Ramos (cell line): ENCODE data around the gene EHD2.

Experiments
- in situ Hi-C: fragments of 300-500 bp; cut with MboI; formaldehyde crosslinking; loops from one replicate; pipeline ENCODE4 v1.14.3; 2022; ENCODE audit warnings: low sequenced_read_pairs; ENCODE audit not compliant: unreplicated experiment

Gene EHD2

GRCh38 chr19:47686679-47687450 is 26.4 kb upstream of the EHD2 start:
- in situ Hi-C loops = no loop called here

DNA sequence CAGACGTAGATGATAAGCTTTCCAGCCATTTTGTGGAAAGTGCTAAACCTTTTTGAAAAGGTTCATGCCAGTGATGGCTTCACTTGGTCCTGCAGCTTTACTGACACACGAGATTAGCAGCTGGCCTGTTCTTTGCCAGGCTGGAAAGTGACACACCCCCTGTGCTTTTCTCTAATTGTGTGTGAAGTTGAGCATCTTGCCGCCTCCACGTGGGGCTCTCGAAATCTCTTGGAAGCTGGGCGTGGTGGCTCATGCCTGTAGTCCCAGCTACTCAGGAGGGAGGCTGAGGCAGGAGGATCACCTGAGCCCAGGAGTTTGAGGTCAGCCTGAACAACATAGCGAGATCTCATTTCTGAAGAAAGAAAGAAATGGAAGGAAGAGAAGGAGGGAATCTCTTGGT is 25.3 kb upstream of the EHD2 start:
- in situ Hi-C loops = no loop called here

- in situ Hi-C loops = loop anchor here (10.0 kb wide), 1 partner anchor 396 kb away; no protein-coding TSS in a partner anchor
These were observed 22.1 kb upstream of the EHD2 start for GRCh38 chr19:47691090-47691489.

GRCh38 chr19:47691782-47692181 is 21.4 kb upstream of the EHD2 start:
- in situ Hi-C loops = loop anchor here (10.0 kb wide), 1 partner anchor 397 kb away; no protein-coding TSS in a partner anchor

- in situ Hi-C loops = loop anchor here (10.0 kb wide), 1 partner anchor 399 kb away; no protein-coding TSS in a partner anchor
These were observed 19.7 kb upstream of the EHD2 start for GRCh38 chr19:47693489-47693888.

DNA sequence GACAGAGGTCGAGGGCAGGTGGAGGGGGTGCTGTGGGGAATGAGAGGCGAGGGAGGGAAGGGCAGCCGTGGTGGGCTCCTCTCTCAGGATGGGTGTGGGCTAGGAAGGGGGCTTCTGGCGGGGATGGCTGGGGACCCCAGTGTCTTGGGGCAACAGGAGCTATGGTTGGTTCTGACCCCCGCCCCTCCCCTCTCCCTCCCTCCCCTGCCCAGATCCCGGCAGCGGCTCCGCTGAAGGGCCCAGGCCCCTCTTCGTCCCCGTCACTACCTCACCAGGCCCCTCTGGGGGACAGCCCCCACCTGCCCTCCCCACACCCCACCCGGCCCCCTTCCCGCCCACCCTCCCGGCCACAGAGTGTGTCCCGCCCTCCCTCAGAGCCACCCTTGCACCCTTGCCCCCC is 19.3 kb upstream of the EHD2 start:
- in situ Hi-C loops = loop anchor here (10.0 kb wide), 1 partner anchor 399 kb away; no protein-coding TSS in a partner anchor

GRCh38 chr19:47694466-47695273 is 18.6 kb upstream of the EHD2 start:
- in situ Hi-C loops = loop anchor here (10.0 kb wide), 1 partner anchor 400 kb away; no protein-coding TSS in a partner anchor

- in situ Hi-C loops = loop anchor here (10.0 kb wide), 1 partner anchor 401 kb away; no protein-coding TSS in a partner anchor
These were observed 17.5 kb upstream of the EHD2 start for GRCh38 chr19:47695533-47696262.

DNA sequence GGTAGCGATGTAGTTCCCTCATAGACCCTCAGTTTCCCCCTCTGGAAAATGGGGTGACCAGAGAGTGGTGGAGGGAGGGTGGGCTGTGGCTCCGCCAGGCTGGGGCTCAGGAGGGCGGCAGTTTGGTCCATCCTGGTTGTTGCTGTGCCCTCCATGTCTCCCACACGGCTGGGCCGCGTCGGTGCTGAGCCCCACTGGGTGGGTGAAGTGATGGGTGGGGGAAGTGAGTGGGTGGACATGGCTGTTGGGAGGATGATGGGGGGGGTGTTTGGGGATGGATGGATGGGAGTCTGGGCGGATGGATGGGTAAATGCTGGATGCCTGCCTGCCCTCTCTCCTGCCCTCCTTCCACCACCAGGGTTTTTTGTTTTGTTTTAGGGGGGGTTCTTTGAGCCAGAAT is 16.6 kb upstream of the EHD2 start:
- in situ Hi-C loops = loop anchor here (10.0 kb wide), 1 partner anchor 402 kb away; no protein-coding TSS in a partner anchor

- in situ Hi-C loops = loop anchor here (10.0 kb wide), 1 partner anchor 403 kb away; no protein-coding TSS in a partner anchor
These were observed 15.2 kb upstream of the EHD2 start for GRCh38 chr19:47697863-47698609.

DNA sequence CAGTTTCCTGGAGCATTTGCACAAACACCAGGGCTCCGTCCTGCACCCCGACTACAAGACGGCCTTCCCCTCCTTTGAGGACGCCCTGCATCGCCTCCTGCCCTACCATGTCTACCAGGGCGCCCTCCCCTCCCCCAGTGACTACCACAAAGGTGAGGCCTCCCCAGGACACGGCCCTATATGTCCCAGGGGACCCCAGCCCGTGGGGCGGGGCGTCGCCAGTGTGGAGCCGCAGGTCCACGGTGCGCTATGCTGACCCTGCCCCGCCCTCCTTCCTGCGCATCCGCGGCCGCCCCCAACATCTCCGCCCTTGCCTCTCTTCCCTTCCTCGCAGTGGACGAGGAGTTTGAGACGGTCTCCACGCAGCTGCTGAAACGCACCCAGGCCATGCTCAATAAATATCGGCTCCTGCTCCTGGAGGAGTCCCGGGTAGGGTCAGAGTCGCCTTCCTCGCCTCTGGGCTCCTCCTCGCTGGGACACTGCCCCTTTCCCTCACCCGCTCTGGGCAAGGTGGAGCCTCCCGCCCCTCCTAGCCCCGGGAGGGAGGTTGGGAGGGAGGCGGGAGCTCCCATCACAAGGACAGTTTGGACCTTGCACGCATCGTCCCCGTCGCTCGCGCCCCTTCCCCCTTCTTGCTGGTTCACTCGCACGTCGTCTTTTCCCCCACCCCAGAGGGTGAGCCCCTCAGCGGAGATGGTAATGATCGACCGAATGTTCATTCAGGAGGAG is 14.4 kb upstream of the EHD2 start:
- in situ Hi-C loops = loop anchor here (10.0 kb wide), 1 partner anchor 404 kb away; no protein-coding TSS in a partner anchor

DNA sequence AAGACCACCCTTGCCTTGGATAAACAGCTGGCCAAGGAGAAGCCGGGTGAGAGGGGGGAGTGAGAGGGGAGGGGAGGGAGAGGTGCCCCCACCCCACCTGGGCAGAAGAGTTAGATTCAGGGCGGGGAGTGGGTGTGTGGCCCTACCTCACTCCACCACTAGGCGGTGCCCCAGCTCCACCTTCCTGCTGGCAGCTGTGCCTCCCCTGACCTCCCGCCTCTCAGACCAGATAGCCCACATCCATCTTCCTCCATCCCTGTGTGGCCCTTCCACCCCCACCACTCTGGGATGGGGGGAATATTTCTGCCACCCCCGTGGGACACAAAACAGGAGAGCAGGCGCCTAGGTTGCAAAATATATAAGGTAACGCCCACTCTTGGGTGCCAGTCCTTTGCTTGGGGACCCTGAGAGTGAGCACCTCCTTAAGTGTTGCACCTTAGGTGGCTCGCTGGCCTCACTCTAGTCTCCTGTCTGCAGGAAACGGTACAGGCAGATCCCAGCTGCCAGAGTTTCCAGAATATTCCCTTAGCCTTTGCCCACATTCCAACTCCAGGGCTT is 13.8 kb upstream of the EHD2 start:
- in situ Hi-C loops = loop anchor here (10.0 kb wide), 1 partner anchor 405 kb away; no protein-coding TSS in a partner anchor

DNA sequence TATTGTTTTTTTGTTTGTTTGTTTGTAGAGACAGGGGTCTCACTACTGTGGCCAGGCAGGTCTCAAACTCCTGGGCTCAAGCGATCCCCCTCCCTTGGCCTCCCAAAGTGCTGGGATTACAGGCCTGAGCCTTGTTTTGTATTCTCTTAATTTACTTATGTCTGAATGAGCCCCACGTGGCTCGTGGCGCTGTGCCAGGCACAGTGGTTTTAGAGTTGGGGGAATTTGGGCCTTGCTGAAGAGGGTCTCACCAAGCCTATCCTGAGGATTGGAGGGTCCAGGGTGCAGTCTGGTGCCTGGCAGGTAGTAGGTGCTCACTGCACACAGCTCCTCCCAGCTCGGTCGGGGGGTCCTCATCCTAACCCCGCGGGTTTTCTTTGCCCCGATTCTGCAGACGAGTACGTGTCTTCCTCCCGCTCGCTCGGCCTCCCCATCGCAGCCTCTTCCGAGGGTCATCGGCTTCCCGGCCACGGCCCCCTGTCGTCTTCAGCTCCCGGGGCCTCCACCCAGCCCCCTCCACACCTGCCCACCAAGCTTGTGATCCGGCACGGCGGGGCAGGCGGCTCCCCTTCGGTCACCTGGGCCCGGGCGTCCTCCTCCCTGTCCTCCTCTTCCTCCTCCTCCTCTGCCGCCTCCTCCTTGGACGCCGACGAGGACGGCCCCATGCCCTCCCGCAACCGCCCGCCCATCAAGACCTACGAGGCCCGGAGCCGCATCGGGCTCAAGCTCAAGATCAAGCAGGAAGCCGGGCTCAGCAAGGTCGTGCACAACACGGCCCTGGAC is 12.1 kb upstream of the EHD2 start:
- in situ Hi-C loops = no loop called here

GRCh38 chr19:47701717-47702552 is 11.3 kb upstream of the EHD2 start:
- in situ Hi-C loops = no loop called here

DNA sequence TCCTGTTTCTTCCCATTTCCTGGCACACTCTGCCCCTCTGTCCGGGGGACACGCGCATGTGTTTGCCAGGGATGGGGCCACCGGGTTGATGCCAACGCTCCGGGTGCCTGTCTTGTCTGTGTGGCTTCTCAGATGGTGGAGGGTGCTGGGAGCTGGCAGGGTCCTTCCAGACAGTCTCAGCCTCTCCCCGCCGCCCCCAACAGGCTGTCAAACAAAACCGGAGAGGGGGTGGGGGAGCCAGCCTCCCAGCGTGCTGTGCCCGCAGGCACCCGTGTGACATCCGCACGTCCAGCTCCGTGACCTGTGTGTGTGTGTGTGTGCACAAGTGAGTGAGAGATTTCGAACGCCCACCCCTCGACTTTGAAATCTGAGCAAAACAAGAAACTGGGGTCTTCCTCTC is 10.6 kb upstream of the EHD2 start:
- in situ Hi-C loops = no loop called here

DNA sequence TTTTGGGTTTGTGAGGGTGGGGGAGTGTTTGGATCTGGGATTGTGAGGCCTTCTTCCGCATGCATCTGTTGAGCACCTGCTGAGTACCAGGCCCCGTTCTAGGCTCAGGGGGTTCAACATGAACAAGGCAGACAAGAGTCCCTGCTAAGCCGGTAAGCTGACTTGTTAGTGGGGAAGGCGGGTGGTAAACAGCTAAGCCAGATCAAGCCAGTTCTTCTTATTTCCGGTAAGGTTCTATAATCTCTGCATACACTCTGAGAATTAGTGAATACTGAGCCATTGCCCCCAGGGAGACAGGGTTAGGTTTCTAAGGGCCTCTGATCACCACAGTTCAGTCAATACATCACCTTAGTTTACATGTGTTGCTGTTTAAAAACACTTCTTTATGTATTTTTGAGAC is 9.9 kb upstream of the EHD2 start:
- in situ Hi-C loops = no loop called here

GRCh38 chr19:47704024-47704423 is 9.2 kb upstream of the EHD2 start:
- in situ Hi-C loops = no loop called here
